RPMI8226 (cell line): ENCODE data around the gene DPEP3.
"Not testable (repeated sequence)": the region's sequence is repeated elsewhere in the genome, so short reads cannot be mapped to it uniquely, and the experiment has no call there.

Experiments used
- DNase-seq: peaks from one replicate; pipeline ENCODE4 v3.0.0-alpha.2; 2015

DPEP3 gene

GRCh38 chr16:67943619-67944504 is 36.4 kb downstream of the DPEP3 start, which contains the start of gene LCAT:
LCAT (minus strand) TSS chr16:67944120; CDS start chr16:67944101, 19 bp downstream.
- no peak for DNase-seq

GRCh38 chr16:67943256-67943618 is 37.1 kb downstream of the DPEP3 start:
- DNase-seq, result no peak

GRCh38 chr16:67942510-67943255 is 37.6 kb downstream of the DPEP3 start:
- DNase-seq, result peak; percentile 1

GRCh38 chr16:67942200-67942509 is 38.1 kb downstream of the DPEP3 start:
- peak; percentile 56 for DNase-seq

- peak; percentile 2 for DNase-seq
Observed at GRCh38 chr16:67941469-67942199, 38.7 kb downstream of the DPEP3 start.

- no peak for DNase-seq
Observed at GRCh38 chr16:67940446-67941089, 39.7 kb downstream of the DPEP3 start.

GRCh38 chr16:67939507-67940445 is 40.5 kb downstream of the DPEP3 start:
- DNase-seq, result peak; percentile 57

- not testable (repeated sequence) for DNase-seq
Observed at GRCh38 chr16:67937713-67938112, 42.6 kb downstream of the DPEP3 start.

GRCh38 chr16:67936880-67937605 is 43.3 kb downstream of the DPEP3 start:
- peak; percentile 97 for DNase-seq

GRCh38 chr16:67936124-67936879 is 44.0 kb downstream of the DPEP3 start, which contains the start of gene PSMB10:
PSMB10 (minus strand) TSS chr16:67936850; CDS start chr16:67936749, 101 bp downstream.
- DNase-seq, result no peak

- peak; percentile 100 for DNase-seq
Observed at GRCh38 chr16:67935402-67936123, 44.7 kb downstream of the DPEP3 start.

GRCh38 chr16:67935101-67935401 is 45.2 kb downstream of the DPEP3 start:
- no peak for DNase-seq

GRCh38 chr16:67934306-67935100 is 45.8 kb downstream of the DPEP3 start:
- peak; percentile 5 for DNase-seq

GRCh38 chr16:67933805-67934204 is 46.5 kb downstream of the DPEP3 start:
- DNase-seq, result peak; percentile 3

- no peak for DNase-seq
Observed at GRCh38 chr16:67932462-67932840, 47.8 kb downstream of the DPEP3 start.

- peak; percentile 4 for DNase-seq
Observed at GRCh38 chr16:67931712-67932461, 48.4 kb downstream of the DPEP3 start, which contains the start of gene CTRL. CTRL (minus strand) TSS chr16:67931862; CDS start chr16:67931852, 10 bp downstream.

- DNase-seq, result peak; percentile 1
Observed at GRCh38 chr16:67930678-67931211, 49.6 kb downstream of the DPEP3 start.

GRCh38 chr16:67930191-67930590 is 50.1 kb downstream of the DPEP3 start:
- no peak for DNase-seq
